Measurements from ENCODE around the gene CLDN14. TPM values are rescaled to one million over a fixed set of nuclear protein-coding genes. Genes with fewer than 3 reads are reported as not detected.

CLDN14 gene
- total and polyA plus RNA-seq, 12 donors, result 0.06 TPM; not detected in 11

DNA sequence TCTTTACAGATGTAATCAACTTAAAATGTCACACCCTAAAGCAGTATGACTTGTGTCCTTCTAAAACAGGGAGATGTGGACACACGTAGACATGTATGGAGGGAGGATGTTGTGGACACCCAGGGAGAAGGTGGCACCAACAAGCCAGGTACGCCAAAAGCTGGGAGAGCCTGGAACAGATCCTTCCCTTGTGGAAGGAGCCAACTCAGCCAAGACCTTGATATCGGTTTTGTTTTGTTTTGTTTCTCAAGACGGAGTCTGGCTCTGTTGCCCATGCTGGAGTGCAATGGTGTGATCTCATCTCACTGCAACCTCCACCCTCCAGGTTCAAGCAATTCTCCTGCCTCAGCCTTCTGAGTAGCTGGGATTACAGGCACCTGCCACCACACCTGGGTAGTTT, 49.1 kb downstream of the CLDN14 start:
- no peaks in the 10 kb centered on the region for H3K9me3 ChIP-seq
- intact Hi-C loops (cut with DNase I), result no loop called here
- H3K4me3 ChIP-seq, result peak overlapping the region in 6 of 10 donors; percentile 6 to 48 (median 41)
- peaks cover 0 to 32% (median 9%) of the 10 kb centered on the region in 9 donors for H3K4me1 ChIP-seq
- H3K27me3 ChIP-seq, result peaks cover 0 to 28% (median 0%) of the 10 kb centered on the region in 7 donors
- DNase-seq (no peak), ATAC-seq (no peak)
- 77 to 85% methylated on average over 4 of the region's 4 CpGs for WGBS, 2 donors
- peak overlapping the region in 8 of 10 donors; percentile 14 to 87 (median 78) for H3K27ac ChIP-seq
- no peaks in the 10 kb centered on the region for H3K36me3 ChIP-seq
- TF ChIP-seq, protein P1, sequence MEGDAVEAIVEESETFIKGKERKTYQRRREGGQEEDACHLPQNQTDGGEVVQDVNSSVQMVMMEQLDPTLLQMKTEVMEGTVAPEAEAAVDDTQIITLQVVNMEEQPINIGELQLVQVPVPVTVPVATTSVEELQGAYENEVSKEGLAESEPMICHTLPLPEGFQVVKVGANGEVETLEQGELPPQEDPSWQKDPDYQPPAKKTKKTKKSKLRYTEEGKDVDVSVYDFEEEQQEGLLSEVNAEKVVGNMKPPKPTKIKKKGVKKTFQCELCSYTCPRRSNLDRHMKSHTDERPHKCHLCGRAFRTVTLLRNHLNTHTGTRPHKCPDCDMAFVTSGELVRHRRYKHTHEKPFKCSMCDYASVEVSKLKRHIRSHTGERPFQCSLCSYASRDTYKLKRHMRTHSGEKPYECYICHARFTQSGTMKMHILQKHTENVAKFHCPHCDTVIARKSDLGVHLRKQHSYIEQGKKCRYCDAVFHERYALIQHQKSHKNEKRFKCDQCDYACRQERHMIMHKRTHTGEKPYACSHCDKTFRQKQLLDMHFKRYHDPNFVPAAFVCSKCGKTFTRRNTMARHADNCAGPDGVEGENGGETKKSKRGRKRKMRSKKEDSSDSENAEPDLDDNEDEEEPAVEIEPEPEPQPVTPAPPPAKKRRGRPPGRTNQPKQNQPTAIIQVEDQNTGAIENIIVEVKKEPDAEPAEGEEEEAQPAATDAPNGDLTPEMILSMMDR (IDR thresholded peaks at IDR 0.05), result no peak

GRCh38 chr21:36429947-36430546, 49.9 kb downstream of the CLDN14 start:
- TF ChIP-seq, protein P1 (IDR thresholded peaks at IDR 0.05), result peak in 1 of 9 donors; percentile 5
- H3K4me1 ChIP-seq, result peaks cover 0 to 32% (median 9%) of the 10 kb centered on the region in 9 donors
- intact Hi-C loops (cut with DNase I), result loop anchor here in 4 of 10 donors (10.0 kb wide), 2 partner anchors 495 to 505 kb away; no protein-coding TSS in a partner anchor

GRCh38 chr21:36428761-36429432, 51.0 kb downstream of the CLDN14 start:
- H3K4me3 ChIP-seq, result no peak overlapping the region
- H3K4me1 ChIP-seq, result peaks cover 0 to 32% (median 9%) of the 10 kb centered on the region in 9 donors
- 85 to 89% methylated on average over 12 of the region's 12 CpGs for WGBS, 2 donors
- DNase-seq (no peak), ATAC-seq (no peak)
- TF ChIP-seq, protein P1 (IDR thresholded peaks at IDR 0.05), result no peak
- peaks cover 0 to 28% (median 0%) of the 10 kb centered on the region in 7 donors for H3K27me3 ChIP-seq
- intact Hi-C loops (cut with DNase I), result loop anchor here in 4 of 10 donors (10.0 kb wide), 2 partner anchors 496 to 506 kb away; no protein-coding TSS in a partner anchor
- H3K36me3 ChIP-seq, result no peaks in the 10 kb centered on the region
- peak overlapping the region in 6 of 10 donors; percentile 73 to 87 (median 79) for H3K27ac ChIP-seq
- H3K9me3 ChIP-seq, result no peaks in the 10 kb centered on the region

More at GRCh38 chr21:36429947-36430546, 49.9 kb downstream of the CLDN14 start:
- WGBS, 2 donors, result 27 to 36% methylated on average over 22 of the region's 22 CpGs
- H3K36me3 ChIP-seq, result no peaks in the 10 kb centered on the region
- H3K4me3 ChIP-seq, result peak overlapping the region in 9 of 10 donors; percentile 6 to 48 (median 40)
- H3K27me3 ChIP-seq, result peaks cover 0 to 28% (median 0%) of the 10 kb centered on the region in 7 donors
- H3K27ac ChIP-seq, result peak overlapping the region; percentile 14 to 87 (median 76)
- DNase-seq (peak; percentile 64 to 72), ATAC-seq (peak; percentile 85 to 95 (median 94))
- H3K9me3 ChIP-seq, result no peaks in the 10 kb centered on the region

DNA sequence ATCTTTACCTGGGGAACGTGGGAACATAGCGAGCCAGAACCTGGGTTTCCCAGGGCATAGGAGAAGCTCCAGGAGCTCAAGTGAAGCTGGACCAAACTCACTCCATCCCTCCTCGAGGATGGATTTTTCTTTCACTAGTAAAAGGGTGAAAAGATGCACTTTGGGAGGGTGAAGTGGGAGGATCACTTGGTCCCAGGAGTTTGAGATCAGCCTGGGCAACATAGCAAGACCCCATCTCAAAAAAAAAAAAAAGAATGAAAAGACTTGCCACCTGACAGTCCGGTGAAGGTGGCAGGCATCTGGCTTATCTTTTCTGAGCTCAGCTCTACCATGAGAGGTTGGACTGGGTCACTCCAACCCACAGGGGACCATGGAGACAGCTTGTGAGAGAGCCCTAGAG, 52.4 kb downstream of the CLDN14 start:
- H3K27me3 ChIP-seq, result peaks cover 0 to 28% (median 0%) of the 10 kb centered on the region in 7 donors
- H3K9me3 ChIP-seq, result no peaks in the 10 kb centered on the region
- H3K4me1 ChIP-seq, result peaks cover 0 to 34% (median 9%) of the 10 kb centered on the region in 9 donors
- TF ChIP-seq, protein P1 (IDR thresholded peaks at IDR 0.05), result no peak
- ATAC-seq, result no peak
- H3K27ac ChIP-seq, result no peak overlapping the region
- H3K4me3 ChIP-seq, result no peak overlapping the region
- no peak for DNase-seq
- no peaks in the 10 kb centered on the region for H3K36me3 ChIP-seq
- intact Hi-C loops (cut with DNase I), result loop anchor here in 4 of 10 donors (10.0 kb wide), 2 partner anchors 497 to 507 kb away; no protein-coding TSS in a partner anchor
- 90 to 93% methylated on average over 4 of the region's 4 CpGs for WGBS, 2 donors
